ENCODE results near the gene CELF2.

Gene CELF2

DNA sequence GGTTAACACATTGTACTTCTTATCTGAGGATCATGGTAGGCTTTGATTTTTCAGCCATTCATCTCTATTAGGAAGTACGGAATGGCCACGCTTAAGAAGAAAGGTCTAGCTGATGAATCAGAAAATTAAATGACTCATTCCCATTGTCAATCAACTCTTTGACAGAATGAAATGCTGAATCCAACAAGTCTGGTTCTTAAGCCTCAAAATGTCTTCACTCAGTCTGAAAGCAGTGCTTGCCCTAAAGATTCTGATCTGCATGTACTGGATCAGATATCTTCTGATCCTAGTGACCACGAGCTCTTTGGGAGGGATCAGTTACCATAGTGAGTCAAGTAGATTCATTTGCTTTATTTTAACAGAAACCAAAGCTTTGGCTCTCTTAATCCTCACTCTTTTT is 5.7 kb upstream of the CELF2 start:
- Mint-ChIP-seq H3K4me3 (no peak overlapping the region), H3K36me3 (ENCODE audit: low read depth) (no peaks in the 10 kb centered on the region), H3K9me3 (no peaks in the 10 kb centered on the region), H3K4me1 (ENCODE audit: low read depth) (peaks cover 26% of the 10 kb centered on the region), H3K27me3 (peaks cover 91% of the 10 kb centered on the region), H3K27ac (no peak overlapping the region)
- no peak for DNase-seq

DNA sequence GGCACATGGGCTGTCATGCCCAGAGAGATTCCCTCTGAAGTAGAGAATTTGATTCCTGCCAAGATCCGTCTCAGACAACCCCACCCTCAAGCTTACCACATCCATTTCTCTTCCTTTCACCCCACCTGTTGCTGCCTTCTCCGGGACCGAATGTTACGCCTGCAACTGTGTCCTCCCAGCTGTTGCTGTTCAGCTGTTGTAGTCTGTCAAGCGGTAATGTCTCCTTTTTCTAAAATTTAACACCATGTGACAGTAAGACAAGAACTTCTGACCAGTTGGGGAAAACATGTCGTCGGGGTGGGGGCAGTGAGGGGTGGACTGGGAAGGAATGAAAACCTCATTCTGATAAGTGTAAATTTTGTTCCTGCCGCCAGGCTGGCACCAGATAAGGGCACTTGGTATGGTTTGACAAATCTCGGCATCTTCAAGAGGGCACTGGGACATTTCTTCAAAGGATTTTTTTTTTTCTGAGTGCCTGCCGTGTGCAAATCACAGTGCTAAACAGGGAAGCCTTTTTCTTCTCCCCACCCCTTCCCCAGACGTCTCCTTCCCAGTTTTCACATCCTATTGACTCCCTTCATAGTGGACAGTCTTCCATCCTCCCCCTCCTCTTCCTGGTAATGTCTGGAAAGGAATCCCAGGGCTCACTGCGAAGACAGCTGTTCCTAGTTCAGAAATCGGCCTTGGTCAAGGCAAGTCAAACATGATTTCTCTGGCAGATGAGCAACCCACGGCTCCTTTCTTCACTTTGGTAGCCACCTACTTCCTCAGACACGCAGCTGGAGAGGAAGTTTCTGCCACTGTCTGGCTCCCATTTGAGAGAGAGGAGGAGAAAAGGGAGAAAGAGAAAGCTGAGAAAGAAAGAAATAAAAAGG is 5.0 kb upstream of the CELF2 start:
- no peak for DNase-seq
- H3K4me3 Mint-ChIP-seq: no peak overlapping the region
- H3K4me1 Mint-ChIP-seq (ENCODE audit: low read depth): peaks cover 26% of the 10 kb centered on the region
- no peaks in the 10 kb centered on the region for H3K36me3 Mint-ChIP-seq (ENCODE audit: low read depth)
- no peak overlapping the region for H3K27ac Mint-ChIP-seq
- no peaks in the 10 kb centered on the region for H3K9me3 Mint-ChIP-seq
- H3K27me3 Mint-ChIP-seq: peaks cover 92% of the 10 kb centered on the region

DNA sequence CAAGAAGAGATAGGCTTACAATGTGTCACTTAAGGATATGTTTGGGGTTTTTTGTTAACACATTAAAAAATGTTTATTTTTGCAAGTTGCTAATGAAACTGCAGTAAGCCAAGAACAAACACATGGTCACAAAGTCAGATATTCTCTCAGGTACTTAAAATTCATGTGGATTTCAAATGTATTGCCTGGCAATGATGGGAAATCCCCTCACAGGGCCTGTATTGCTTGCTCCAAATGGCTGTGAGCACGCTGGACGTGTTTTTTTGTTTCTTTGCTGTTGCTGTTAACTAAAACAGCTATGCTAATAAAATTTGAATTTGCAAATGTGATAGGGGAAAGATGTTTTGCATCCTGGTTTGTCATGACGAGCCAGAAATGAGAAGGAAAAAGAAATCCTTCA is 3.8 kb upstream of the CELF2 start:
- no peak for DNase-seq
- H3K27ac Mint-ChIP-seq: no peak overlapping the region
- H3K9me3 Mint-ChIP-seq: no peaks in the 10 kb centered on the region
- H3K36me3 Mint-ChIP-seq (ENCODE audit: low read depth): no peaks in the 10 kb centered on the region
- peaks cover 86% of the 10 kb centered on the region for H3K27me3 Mint-ChIP-seq
- peaks cover 23% of the 10 kb centered on the region for H3K4me1 Mint-ChIP-seq (ENCODE audit: low read depth)
- no peak overlapping the region for H3K4me3 Mint-ChIP-seq

DNA sequence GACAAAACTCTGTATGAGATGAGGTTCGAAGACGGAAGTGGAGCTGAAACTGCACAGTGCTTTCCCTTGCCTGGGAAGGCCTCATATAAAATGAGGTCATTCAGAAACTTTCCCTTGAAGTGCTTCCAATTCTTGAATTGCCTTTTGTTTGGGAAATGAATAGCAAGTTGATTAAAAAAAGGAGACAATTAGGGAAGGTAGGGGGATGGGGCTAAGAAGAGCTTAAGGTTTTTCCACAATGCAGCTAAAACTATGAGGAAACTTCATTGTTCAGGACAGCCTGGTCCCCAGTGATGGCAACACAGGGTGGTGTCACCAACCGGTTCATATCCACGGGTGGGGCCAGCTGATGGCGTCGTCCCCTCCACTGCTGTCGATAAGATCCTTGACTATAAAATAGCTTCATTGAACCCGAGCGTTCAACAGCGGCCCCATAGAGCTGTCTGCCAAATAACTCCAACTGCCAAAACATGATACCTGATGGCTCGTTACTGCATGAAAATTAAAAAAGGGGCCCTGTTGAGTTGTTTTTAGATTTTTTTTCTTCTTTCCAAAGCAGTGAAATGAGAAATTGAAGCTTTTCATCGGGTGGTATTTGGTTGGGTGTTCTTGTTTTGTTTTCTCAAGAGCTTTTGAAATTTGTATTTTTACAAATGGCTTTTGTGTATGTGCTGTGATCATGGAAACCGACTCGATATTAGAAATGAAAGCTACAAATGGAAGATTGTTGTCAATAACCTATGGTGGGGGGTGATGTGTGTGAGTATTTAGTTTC is 2.8 kb upstream of the CELF2 start:
- Mint-ChIP-seq H3K27ac (no peak overlapping the region), H3K4me3 (no peak overlapping the region), H3K4me1 (ENCODE audit: low read depth) (peaks cover 17% of the 10 kb centered on the region), H3K27me3 (peaks cover 86% of the 10 kb centered on the region), H3K9me3 (no peaks in the 10 kb centered on the region), H3K36me3 (ENCODE audit: low read depth) (no peaks in the 10 kb centered on the region)
- DNase-seq: no peak

DNA sequence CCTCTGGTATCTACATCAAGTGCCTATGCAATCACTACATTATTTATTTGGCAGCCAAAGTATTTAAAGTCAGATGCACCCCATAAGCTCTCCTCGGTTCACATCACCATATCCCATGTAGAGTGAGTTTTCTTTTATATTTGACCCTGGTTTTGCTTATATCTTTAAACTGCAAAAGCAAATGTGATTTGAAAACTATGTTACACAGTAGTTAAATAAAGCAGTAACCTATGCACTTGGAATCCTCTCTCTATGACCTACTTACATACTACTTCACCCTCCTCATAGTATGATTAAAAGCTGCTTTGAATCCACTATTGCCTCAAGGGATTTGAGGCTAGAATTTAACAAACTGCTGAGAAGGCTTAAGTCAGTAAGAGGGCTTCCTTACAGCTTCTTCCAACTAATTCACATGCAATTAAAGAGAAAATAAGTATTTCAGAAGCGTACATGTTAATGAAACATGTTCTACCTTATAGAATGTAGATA is 2.2 kb upstream of the CELF2 start:
- no peak overlapping the region for H3K4me3 Mint-ChIP-seq
- peaks cover 86% of the 10 kb centered on the region for H3K27me3 Mint-ChIP-seq
- no peak overlapping the region for H3K27ac Mint-ChIP-seq
- peaks cover 11% of the 10 kb centered on the region for H3K4me1 Mint-ChIP-seq (ENCODE audit: low read depth)
- DNase-seq: no peak
- no peaks in the 10 kb centered on the region for H3K36me3 Mint-ChIP-seq (ENCODE audit: low read depth)
- no peaks in the 10 kb centered on the region for H3K9me3 Mint-ChIP-seq

DNA sequence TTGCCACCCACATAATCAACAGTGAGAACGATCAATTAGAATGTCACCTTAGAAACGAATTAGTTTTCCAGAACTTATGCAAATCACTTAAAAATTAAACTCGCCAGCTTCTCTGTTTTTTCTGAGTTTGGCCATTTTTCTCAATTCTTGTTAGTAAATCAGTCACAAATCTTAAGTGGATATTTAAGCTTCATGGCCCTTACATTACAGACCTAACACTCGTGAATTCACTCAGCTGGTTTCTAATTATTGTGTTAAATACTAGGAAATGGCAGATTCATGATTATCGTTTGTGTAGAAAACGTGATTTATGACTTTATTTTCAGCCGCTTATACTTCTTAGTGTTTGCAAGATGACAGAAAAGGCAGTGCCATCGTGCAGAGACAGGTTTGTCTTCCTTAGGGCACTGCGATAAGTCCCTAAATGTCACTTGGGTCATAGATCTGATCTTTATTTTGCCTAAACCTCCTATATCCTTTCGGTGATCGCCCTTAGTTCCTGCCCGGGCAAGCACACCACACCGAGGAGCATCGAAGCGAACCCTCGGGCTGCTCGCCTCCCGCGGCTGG is 587 bp upstream of the CELF2 start:
- no peaks in the 10 kb centered on the region for H3K36me3 Mint-ChIP-seq (ENCODE audit: low read depth)
- H3K4me3 Mint-ChIP-seq: peak overlapping the region; percentile 50
- peaks cover 83% of the 10 kb centered on the region for H3K27me3 Mint-ChIP-seq
- H3K4me1 Mint-ChIP-seq (ENCODE audit: low read depth): peaks cover 10% of the 10 kb centered on the region
- H3K27ac Mint-ChIP-seq: peak overlapping the region; percentile 28
- DNase-seq: no peak
- H3K9me3 Mint-ChIP-seq: no peaks in the 10 kb centered on the region

DNA sequence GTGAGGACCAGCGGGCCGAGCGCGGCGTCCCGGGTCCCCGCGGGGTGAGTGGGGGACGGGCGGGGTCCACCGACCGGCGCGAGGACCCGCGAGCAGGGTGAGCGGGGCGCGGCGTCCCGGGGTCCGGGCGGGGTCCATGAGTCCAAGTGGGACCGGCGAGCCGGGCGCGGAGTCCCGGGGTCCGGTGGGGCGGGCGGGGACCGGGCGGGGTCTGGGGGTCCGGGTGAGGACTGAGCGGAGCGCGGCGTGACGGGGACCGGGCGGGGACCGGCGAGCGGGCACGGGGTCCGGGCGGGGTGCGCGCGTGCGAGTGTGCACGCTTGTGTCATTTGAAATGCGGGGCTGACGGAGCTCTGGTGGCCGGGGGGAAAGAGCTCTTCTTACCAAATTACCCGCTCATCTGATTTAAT is 765 bp downstream of the CELF2 start:
- H3K9me3 Mint-ChIP-seq: no peaks in the 10 kb centered on the region
- H3K27ac Mint-ChIP-seq: peak overlapping the region; percentile 34
- peaks cover 81% of the 10 kb centered on the region for H3K27me3 Mint-ChIP-seq
- peak overlapping the region; percentile 74 for H3K4me3 Mint-ChIP-seq
- peaks cover 11% of the 10 kb centered on the region for H3K4me1 Mint-ChIP-seq (ENCODE audit: low read depth)
- no peaks in the 10 kb centered on the region for H3K36me3 Mint-ChIP-seq (ENCODE audit: low read depth)
- DNase-seq: no peak

DNA sequence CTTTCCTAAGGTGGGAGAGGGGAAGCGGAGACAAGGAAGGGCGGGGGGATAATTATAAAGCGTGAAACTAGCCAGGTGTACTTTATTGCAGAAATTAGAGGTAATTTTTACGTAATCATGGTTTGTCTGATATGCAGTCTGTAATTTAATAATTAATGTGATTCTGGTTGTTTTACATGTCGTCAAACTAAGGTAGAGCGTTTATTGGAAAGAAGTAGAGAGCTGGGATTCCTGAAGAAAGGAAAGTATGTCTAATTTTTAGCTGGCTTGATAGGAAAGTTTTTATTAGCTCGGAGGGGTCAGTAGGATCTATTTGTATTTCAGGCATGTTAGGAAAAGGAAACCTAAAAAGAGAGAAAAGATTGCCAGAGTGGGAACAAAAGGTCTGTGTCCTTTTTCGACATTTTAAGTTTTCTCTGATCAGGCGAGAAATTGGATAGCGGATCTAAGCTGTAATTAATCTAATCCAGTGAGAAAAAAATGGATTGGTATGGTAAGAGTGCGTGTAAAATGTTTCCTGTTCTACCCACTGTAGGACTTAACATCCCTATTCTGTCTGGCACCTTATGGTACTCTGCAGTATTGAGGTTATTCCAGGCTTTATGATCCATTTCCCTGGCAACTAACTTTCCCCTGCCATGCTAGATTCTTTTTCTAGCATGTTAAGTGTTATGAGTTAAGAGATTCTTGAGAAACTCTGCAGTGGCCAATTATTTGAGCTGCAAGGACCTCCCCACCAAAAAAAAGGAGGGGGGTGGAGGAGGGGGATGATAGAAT is 1.4 kb downstream of the CELF2 start:
- DNase-seq: no peak
- H3K36me3 Mint-ChIP-seq (ENCODE audit: low read depth): no peaks in the 10 kb centered on the region
- no peaks in the 10 kb centered on the region for H3K9me3 Mint-ChIP-seq
- H3K27me3 Mint-ChIP-seq: peaks cover 77% of the 10 kb centered on the region
- H3K4me1 Mint-ChIP-seq (ENCODE audit: low read depth): peaks cover 11% of the 10 kb centered on the region
- H3K4me3 Mint-ChIP-seq: peak overlapping the region; percentile 74
- H3K27ac Mint-ChIP-seq: peak overlapping the region; percentile 34

DNA sequence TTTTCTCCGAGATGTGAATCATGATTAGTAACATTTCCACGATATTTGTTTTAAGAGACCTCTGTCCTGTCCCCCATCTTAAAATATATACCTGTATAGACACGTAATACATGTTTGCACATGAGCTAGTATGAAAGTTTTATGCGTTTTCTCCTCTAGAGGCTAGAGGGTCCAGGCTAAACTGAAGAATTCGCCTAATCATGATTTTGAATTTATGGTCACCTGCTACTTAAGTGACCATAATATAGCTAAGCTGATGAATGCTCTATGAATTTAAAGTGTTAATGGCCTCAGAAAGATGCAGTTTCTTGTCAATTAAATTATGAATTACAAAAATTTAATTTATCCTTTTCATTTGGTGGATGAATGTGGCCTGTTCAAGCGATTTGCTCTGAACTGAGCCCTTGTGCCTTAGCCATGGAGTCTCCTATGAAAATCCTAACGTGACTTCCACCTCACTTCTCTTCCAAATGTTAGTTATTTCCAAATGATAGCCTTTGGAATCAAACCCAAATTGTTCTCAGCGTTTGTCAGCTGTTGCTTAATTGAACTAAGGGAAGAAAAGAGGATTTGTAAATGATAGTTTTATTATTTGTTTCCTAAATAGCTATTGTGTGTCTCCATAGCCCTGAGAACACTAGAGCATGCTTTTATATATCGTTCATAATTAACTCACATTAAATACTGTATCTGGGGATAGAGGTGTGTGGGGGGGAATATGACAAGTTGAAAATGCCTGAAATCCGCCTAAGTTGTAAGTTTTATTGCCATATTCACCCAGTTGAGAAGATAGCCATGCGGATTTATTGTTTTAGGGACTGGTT is 2.3 kb downstream of the CELF2 start:
- Mint-ChIP-seq H3K27ac (no peak overlapping the region), H3K36me3 (ENCODE audit: low read depth) (no peaks in the 10 kb centered on the region), H3K27me3 (peaks cover 68% of the 10 kb centered on the region), H3K9me3 (no peaks in the 10 kb centered on the region), H3K4me3 (peak overlapping the region; percentile 74), H3K4me1 (ENCODE audit: low read depth) (peaks cover 11% of the 10 kb centered on the region)
- no peak for DNase-seq

DNA sequence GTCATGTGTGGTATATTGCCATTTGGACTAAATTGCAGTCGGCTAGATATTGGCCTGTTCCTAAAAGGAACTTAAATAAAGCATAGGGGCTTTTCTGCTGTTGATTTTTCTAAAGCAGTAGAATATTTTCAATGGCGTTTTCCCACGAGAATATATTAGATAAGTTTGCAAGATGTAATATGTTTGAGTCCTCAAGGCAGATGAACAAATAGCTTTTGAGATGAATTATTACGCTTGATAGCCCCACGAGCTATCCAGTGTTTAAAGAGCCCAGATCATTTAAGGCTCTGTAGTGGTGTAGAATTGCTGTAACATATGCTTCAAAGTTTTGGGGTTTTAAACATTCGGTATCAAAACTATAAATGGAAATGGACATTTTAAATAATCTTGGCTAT is 2.9 kb downstream of the CELF2 start:
- H3K27me3 Mint-ChIP-seq: peaks cover 62% of the 10 kb centered on the region
- no peaks in the 10 kb centered on the region for H3K36me3 Mint-ChIP-seq (ENCODE audit: low read depth)
- H3K4me3 Mint-ChIP-seq: no peak overlapping the region
- no peak for DNase-seq
- no peak overlapping the region for H3K27ac Mint-ChIP-seq
- H3K9me3 Mint-ChIP-seq: no peaks in the 10 kb centered on the region
- H3K4me1 Mint-ChIP-seq (ENCODE audit: low read depth): peaks cover 11% of the 10 kb centered on the region

DNA sequence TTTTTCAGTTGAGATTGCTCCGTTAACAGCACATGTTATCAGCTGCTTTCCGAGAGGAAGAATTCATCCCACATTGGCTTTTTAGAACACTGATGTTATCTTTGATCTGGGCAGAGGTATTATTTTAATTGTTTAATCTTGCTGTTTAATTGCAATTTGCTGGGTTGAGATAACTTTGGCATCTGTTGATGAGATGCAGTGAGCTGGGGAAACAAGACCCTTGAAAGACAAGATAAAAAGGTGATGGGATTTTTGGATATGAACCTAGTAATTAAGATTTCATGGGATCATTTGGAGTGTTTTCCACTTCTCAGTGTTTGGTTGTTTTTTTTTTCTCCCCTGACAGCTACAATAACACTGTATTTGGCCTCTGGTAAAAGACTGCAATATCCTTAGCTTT is 4.5 kb downstream of the CELF2 start:
- Mint-ChIP-seq H3K9me3 (no peaks in the 10 kb centered on the region), H3K4me3 (no peak overlapping the region), H3K4me1 (ENCODE audit: low read depth) (peaks cover 11% of the 10 kb centered on the region), H3K27ac (no peak overlapping the region), H3K36me3 (ENCODE audit: low read depth) (no peaks in the 10 kb centered on the region), H3K27me3 (peaks cover 48% of the 10 kb centered on the region)
- no peak for DNase-seq

DNA sequence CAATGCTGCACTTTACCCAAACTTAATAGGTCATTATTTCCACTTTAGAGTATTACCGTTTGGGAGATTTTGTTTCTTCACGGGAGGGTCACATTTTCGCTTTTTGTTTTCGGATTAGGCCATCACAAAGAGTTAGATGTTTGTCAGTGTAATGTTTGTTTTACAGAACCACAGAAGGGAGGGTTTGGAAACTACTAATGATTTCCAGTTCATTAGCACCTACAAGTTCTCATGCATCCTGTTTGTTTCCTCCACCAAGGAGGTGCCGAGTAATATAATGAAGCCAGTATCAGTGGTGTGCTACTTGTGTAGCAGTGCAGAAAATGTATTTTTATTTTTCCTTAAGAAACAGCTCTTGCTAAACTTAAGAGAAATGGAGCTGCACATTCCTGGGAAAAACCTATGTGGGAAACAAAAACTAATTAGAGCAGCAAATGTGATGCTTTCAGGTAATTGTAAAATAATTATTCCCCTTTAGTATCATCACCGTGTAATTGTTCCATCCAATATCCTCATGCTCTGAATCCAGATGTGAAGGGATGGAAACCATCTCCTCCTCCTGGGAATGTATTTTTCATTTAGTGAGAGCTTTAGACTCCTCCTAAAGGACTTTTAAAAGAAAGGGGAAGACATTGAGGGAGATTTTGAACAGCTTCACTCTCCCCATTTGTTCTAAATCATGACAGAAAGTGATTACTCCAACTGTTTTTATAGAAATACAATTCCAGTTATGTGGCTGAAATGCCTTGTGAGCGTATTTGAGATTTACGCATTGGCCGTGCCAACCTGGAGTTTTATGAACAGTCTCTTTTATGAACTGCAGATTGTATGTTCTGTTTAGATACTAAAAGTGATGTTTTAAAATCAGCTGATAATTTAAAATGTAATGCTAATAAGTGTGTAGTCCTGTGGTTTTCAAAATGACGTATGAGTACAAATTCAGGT is 5.6 kb downstream of the CELF2 start:
- Mint-ChIP-seq H3K4me1 (ENCODE audit: low read depth) (peaks cover 11% of the 10 kb centered on the region), H3K36me3 (ENCODE audit: low read depth) (no peaks in the 10 kb centered on the region), H3K9me3 (no peaks in the 10 kb centered on the region), H3K4me3 (no peak overlapping the region), H3K27me3 (peaks cover 43% of the 10 kb centered on the region), H3K27ac (no peak overlapping the region)
- no peak for DNase-seq

DNA sequence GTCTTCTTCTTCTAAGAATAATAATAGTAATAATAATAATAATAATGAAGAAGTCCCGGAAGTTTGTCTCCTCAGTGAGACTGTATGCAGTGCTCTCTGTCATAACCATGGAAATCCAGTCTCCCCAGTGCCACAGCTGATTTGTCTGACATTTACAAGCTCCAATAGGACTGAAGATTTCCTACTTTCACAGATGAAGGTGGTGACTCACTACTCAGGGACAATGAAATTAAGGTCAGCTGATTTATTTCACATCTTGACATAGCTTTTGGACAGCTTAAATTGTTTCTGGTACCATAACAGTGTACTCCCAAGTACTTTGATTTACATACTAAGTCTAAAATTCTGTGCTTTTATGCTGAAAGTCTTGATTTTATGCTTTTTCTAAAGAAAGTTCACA is 6.9 kb downstream of the CELF2 start:
- Mint-ChIP-seq H3K27ac (no peak overlapping the region), H3K27me3 (peaks cover 39% of the 10 kb centered on the region), H3K4me3 (no peak overlapping the region), H3K36me3 (ENCODE audit: low read depth) (no peaks in the 10 kb centered on the region), H3K9me3 (no peaks in the 10 kb centered on the region), H3K4me1 (ENCODE audit: low read depth) (peaks cover 4% of the 10 kb centered on the region)
- DNase-seq: no peak

Measured in activated T-cell treated with anti-CD3 and anti-CD28 coated beads, Interleukin-2, amount 50 U/mL, for 24 hours (primary cell).